B cell (primary cell): Measurements from ENCODE around the gene ARHGEF37. TPM values are rescaled to one million over a fixed set of nuclear protein-coding genes. Genes with fewer than 3 reads are reported as not detected.

Experiments used
- ATAC-seq: fragments of 200-7000 bp; cut with Tn5 transposase; one replicate; pipeline ENCODE4 v1.10.0; 2021; ENCODE audit warnings: low read depth, mild to moderate bottlenecking, moderate number of reproducible peaks, moderate library complexity
- CTCF ChIA-PET: fragments of 350-600 bp; sonication (Branson Sonifier 250); formaldehyde crosslinking; loops from one replicate; lab custom pipeline; 2021; ENCODE audit warnings: antibody characterized with exemption, inconsistent platforms; lab: Charles Lee
- POLR2A ChIA-PET: fragments of 350-600 bp; sonication (Branson Sonifier 250); formaldehyde crosslinking; loops from one replicate; lab custom pipeline; 2021; ENCODE audit warnings: antibody characterized with exemption; lab: Charles Lee
- DNase-seq: peaks from one replicate; pipeline ENCODE4 v3.0.0; 2013
- H2AFZ ChIP-seq: 2 replicates; pipeline ENCODE4 v1.6.1; 2012; ENCODE audit warnings: mild to moderate bottlenecking, low read depth, low read length; ENCODE audit not compliant: insufficient read depth, poor library complexity, severe bottlenecking
- H3K27ac ChIP-seq, 2 donors: 1 replicate in 1 of 2; 2 replicates in 1 of 2; pipeline ENCODE4 v1.5.1; 2012 to 2013; ENCODE audit warnings: low read length in 2 of 2, mild to moderate bottlenecking in 2 of 2, moderate library complexity in 1 of 2
- H3K27me3 ChIP-seq, 4 experiments: fragments of 200-600 bp in 1 of 4; sonication (generic) in 1 of 4; replicated peaks in 1 of 4; 1 replicate in 2 of 4; 2 replicates in 2 of 4; pipeline versions ENCODE4 v1.6.1 to v1.7.0; 2013 to 2016; ENCODE audit warnings: low read length in 3 of 4, mild to moderate bottlenecking in 2 of 4, mixed read lengths in 1 of 4, moderate library complexity in 1 of 4; ENCODE audit not compliant: insufficient read depth in 4 of 4, control insufficient read depth in 3 of 4; ENCODE audit errors: control extremely low read depth in 1 of 4
- H3K36me3 ChIP-seq, 2 experiments: replicated peaks in 1 of 2; 1 replicate in 1 of 2; 2 replicates in 1 of 2; pipeline versions ENCODE4 v1.6.1 to v1.7.1; 2013; ENCODE audit warnings: low read length in 1 of 2; ENCODE audit not compliant: insufficient read depth in 2 of 2, control insufficient read depth in 1 of 2; ENCODE audit errors: control extremely low read depth in 1 of 2, extremely low read depth in 1 of 2
- H3K4me1 ChIP-seq, 2 donors: fragments of 200-600 bp in 1 of 2; sonication (generic) in 1 of 2; 1 replicate in 1 of 2; 2 replicates in 1 of 2; pipeline versions ENCODE4 v1.5.1 to v1.6.1; 2013 to 2017; ENCODE audit warnings: low read length in 2 of 2; ENCODE audit not compliant: control insufficient read depth in 2 of 2, insufficient read depth in 2 of 2
- H3K4me2 ChIP-seq: replicated peaks from 2 replicates; pipeline ENCODE3; 2012; ENCODE audit warnings: mild to moderate bottlenecking, low read depth, low read length; ENCODE audit not compliant: poor library complexity, severe bottlenecking
- H3K4me3 ChIP-seq, 5 experiments: fragments of 200-600 bp in 1 of 5; sonication (generic) in 1 of 5; 1 replicate in 3 of 5; 2 replicates in 2 of 5; pipeline versions ENCODE4 v1.5.1 to v1.7.0; 2011 to 2016; ENCODE audit warnings: low read length in 4 of 5, mild to moderate bottlenecking in 4 of 5, low read depth in 2 of 5, control low read depth in 1 of 5, moderate library complexity in 1 of 5; ENCODE audit not compliant: insufficient read depth in 1 of 5; ENCODE audit errors: control extremely low read depth in 1 of 5, extremely low read depth in 1 of 5
- H3K79me2 ChIP-seq: fragments of 200-600 bp; sonication (generic); one replicate; pipeline ENCODE4 v1.6.0; 2016; ENCODE audit warnings: low read length; ENCODE audit not compliant: control insufficient read depth, insufficient read depth
- H3K9ac ChIP-seq: fragments of 200-600 bp; sonication (generic); 2 replicates; pipeline ENCODE4 v1.6.1; 2017; ENCODE audit warnings: mild to moderate bottlenecking, low read length, moderate library complexity
- H3K9me3 ChIP-seq, 3 donors: one replicate each; pipeline versions ENCODE4 v1.6.1 to v1.7.1; 2013; ENCODE audit warnings: low read length in 2 of 3; ENCODE audit not compliant: control insufficient read depth in 2 of 3, insufficient read depth in 1 of 3; ENCODE audit errors: control extremely low read depth in 1 of 3
- H4K20me1 ChIP-seq: 2 replicates; pipeline ENCODE4 v1.6.0; 2012; ENCODE audit warnings: mild to moderate bottlenecking, low read length; ENCODE audit not compliant: insufficient read depth, control insufficient read depth, poor library complexity, severe bottlenecking
- H3K27ac Mint-ChIP-seq: one replicate; pipeline ENCODE4 v1.8.0; 2021; ENCODE audit warnings: mixed read lengths
- H3K27me3 Mint-ChIP-seq: one replicate; pipeline ENCODE4 v1.8.0; 2021; ENCODE audit warnings: mixed read lengths
- H3K4me1 Mint-ChIP-seq: one replicate; pipeline ENCODE4 v1.8.0; 2021; ENCODE audit warnings: mixed read lengths
- H3K4me3 Mint-ChIP-seq: one replicate; pipeline ENCODE4 v1.8.0; 2021; ENCODE audit warnings: mixed read lengths
- H3K9me3 Mint-ChIP-seq: one replicate; pipeline ENCODE4 v1.8.0; 2022; ENCODE audit warnings: mixed read lengths; ENCODE audit not compliant: insufficient read depth
- EZH2 ChIP-seq: IDR thresholded peaks from 2 replicates; pipeline ENCODE4 v1.6.1; 2012; ENCODE audit warnings: borderline replicate concordance, low read depth, mild to moderate bottlenecking, moderate library complexity, low read length; ENCODE audit not compliant: insufficient read depth, poor library complexity, severe bottlenecking
- whole genome bisulfite sequencing: methylation state at CpG from one replicate; pipeline ENCODE4 v1.1.5; 2013; ENCODE audit warnings: missing lambda C conversion rate; ENCODE audit not compliant: insufficient coverage; 5-methylcytosine and 5-hydroxymethylcytosine counted together
- intact Hi-C: fragments of 100-400 bp; cut with micrococcal nuclease; formaldehyde crosslinking; loops from one replicate; pipeline ENCODE4 v1.10.0; 2022
- polyA plus RNA-seq: library from polyadenylated mRNA; depleted of rRNA; stranded (reverse); fragments of >200 nt; gene quantifications from 2 replicates; pipeline ENCODE4 v1.2.3, GENCODE V29; 2012
- total RNA-seq, 2 donors: library from RNA; stranded (reverse); fragments of 120-200 nt in 1 of 2; gene quantifications; 1 replicate in 1 of 2; 2 replicates in 1 of 2; pipeline versions ENCODE4 v1.2.3 to v1.2.4, GENCODE V29; 2013 to 2022
- TF ChIP-seq, protein P1 (sequence below): fragments of 200-600 bp; IDR thresholded peaks from one replicate; pipeline ENCODE4 v1.8.0; 2022; ENCODE audit warnings: antibody characterized with exemption, mild to moderate bottlenecking

Gene ARHGEF37
- total and polyA plus RNA-seq, 2 donors (not counting 1 experiment from before 2014, with no cell fraction given), result 0.06 to 1.7 TPM

DNA sequence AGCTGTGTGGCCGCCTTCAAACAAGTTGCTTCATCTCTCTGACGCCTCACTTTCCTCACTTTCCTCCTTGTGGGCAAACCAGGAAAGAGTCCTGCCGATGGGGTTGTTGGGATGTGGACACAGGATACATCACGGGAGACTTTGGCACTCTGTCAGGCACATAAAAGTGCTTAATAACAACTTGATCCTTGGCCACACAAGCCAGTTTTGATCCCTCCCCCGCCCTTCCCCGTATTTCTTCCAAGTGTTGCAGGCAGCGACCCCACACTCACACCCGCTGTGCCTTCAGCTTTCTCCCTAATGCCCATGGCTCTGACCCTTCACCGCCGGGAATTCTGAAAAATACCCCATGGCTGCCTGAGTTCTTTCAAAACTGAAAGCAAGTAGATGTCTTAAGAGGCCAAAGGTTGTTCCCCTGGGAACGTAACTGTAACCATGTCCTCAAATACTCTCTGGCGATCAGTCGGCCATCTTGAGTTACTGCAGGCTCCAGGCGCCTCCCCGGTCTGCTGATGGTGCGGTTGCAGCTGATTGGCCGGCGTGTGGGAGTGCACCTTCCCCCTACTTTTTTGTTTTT is 59.8 kb downstream of the ARHGEF37 start:
- DNase-seq (no peak), ATAC-seq (no peak)
- Histone ChIP-seq H4K20me1 (no peaks in the 10 kb centered on the region), H3K27ac (no peak overlapping the region), H3K27me3 (no peaks in the 10 kb centered on the region), H3K4me1 (no peaks in the 10 kb centered on the region), H3K4me3 (no peak overlapping the region), H3K9ac (no peak overlapping the region), H3K79me2 (no peaks in the 10 kb centered on the region), H3K4me2 (no peak overlapping the region), H3K9me3 (no peaks in the 10 kb centered on the region), H3K36me3 (no peaks in the 10 kb centered on the region), H2AFZ (no peak overlapping the region)
- TF ChIP-seq, protein P1, sequence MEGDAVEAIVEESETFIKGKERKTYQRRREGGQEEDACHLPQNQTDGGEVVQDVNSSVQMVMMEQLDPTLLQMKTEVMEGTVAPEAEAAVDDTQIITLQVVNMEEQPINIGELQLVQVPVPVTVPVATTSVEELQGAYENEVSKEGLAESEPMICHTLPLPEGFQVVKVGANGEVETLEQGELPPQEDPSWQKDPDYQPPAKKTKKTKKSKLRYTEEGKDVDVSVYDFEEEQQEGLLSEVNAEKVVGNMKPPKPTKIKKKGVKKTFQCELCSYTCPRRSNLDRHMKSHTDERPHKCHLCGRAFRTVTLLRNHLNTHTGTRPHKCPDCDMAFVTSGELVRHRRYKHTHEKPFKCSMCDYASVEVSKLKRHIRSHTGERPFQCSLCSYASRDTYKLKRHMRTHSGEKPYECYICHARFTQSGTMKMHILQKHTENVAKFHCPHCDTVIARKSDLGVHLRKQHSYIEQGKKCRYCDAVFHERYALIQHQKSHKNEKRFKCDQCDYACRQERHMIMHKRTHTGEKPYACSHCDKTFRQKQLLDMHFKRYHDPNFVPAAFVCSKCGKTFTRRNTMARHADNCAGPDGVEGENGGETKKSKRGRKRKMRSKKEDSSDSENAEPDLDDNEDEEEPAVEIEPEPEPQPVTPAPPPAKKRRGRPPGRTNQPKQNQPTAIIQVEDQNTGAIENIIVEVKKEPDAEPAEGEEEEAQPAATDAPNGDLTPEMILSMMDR, result no peak
- TF ChIP-seq EZH2, result no peak
- Mint-ChIP-seq H3K27me3 (no peaks in the 10 kb centered on the region), H3K4me1 (peaks cover 1% of the 10 kb centered on the region), H3K9me3 (no peaks in the 10 kb centered on the region), H3K4me3 (no peak overlapping the region), H3K27ac (no peak overlapping the region)
- WGBS, result 88% methylated on average over 14 of the region's 18 CpGs
- intact Hi-C loops, result no loop called here
- ChIA-PET CTCF (interaction anchor here (1.3 to 13.2 kb wide), 7 partner anchors 8 to 350 kb away, joined by 3 to 389 read pairs (median 30); no protein-coding TSS in a partner anchor), POLR2A (interaction anchor here (0.5 kb wide), 1 partner anchor 26 kb away, joined by 4 read pairs; no protein-coding TSS in a partner anchor)

DNA sequence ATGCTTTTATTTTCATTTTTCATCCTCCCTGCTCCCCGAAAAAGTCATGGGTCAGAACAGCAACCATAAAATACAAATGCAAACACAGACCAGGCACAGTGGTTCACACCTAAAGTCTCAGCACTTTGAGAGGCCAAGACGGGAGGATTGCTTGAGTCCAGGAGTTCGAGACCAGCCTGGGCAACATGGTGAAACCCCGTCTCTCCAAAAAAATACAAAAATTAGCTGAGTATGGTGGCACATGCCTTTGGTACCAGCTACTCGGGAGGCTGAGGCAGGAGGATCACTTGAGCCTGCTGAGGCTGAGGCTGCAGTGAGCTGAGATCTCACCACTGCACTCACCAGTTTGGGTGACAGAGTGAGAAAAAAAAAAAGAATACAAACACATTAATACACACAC is 60.3 kb downstream of the ARHGEF37 start:
- Histone ChIP-seq H3K4me2 (no peak overlapping the region), H3K4me1 (no peaks in the 10 kb centered on the region), H4K20me1 (no peaks in the 10 kb centered on the region), H3K79me2 (no peaks in the 10 kb centered on the region), H2AFZ (no peak overlapping the region), H3K27ac (no peak overlapping the region), H3K27me3 (no peaks in the 10 kb centered on the region), H3K9ac (no peak overlapping the region), H3K9me3 (no peaks in the 10 kb centered on the region), H3K36me3 (no peaks in the 10 kb centered on the region), H3K4me3 (no peak overlapping the region)
- H3K4me1 Mint-ChIP-seq, result peaks cover 1% of the 10 kb centered on the region
- no peak overlapping the region for H3K4me3 Mint-ChIP-seq
- H3K27ac Mint-ChIP-seq, result no peak overlapping the region
- H3K27me3 Mint-ChIP-seq, result no peaks in the 10 kb centered on the region
- DNase-seq, result no peak
- no peak for ATAC-seq
- 92% methylated on average over 4 of the region's 5 CpGs for WGBS
- intact Hi-C loops, result no loop called here
- ChIA-PET POLR2A (no interaction called here), CTCF (interaction anchor here (0.6 to 13.2 kb wide), 4 partner anchors 15 to 211 kb away, joined by 3 to 389 read pairs (median 7); no protein-coding TSS in a partner anchor)
- TF ChIP-seq, protein P1, result no peak
- no peak for TF ChIP-seq EZH2
- H3K9me3 Mint-ChIP-seq, result no peaks in the 10 kb centered on the region
